GM23338 (cell line): ENCODE results near the gene TMEM176B. TPM values are rescaled to one million over a fixed set of nuclear protein-coding genes. Genes with fewer than 3 reads are reported as not detected.

Experiments used
- ATAC-seq: fragments of 200-7000 bp; cut with Tn5 transposase; 3 replicates; pipeline ENCODE4 v1.9.1; 2020
- DNase-seq: peaks from one replicate; pipeline ENCODE4 v3.0.0-alpha.2; 2015; ENCODE audit warnings: low spot score
- H2AFZ ChIP-seq: fragments of 200-600 bp; sonication (generic); 2 replicates; pipeline ENCODE4 v1.8.0; 2016; ENCODE audit warnings: antibody characterized with exemption, mild to moderate bottlenecking, moderate library complexity
- H3F3A ChIP-seq: fragments of 200-600 bp; sonication (generic); replicated peaks from 2 replicates; pipeline ENCODE4 v1.8.0; 2017; ENCODE audit warnings: antibody characterized with exemption, mixed run types, low read depth
- H3K27ac ChIP-seq: fragments of 200-600 bp; sonication (generic); 2 replicates; pipeline ENCODE4 v1.6.1; 2016; ENCODE audit warnings: low read depth
- H3K27me3 ChIP-seq: fragments of 200-600 bp; sonication (generic); 2 replicates; pipeline ENCODE4 v1.8.0; 2016; ENCODE audit warnings: mild to moderate bottlenecking, mixed run types, moderate library complexity; ENCODE audit not compliant: insufficient read depth
- H3K36me3 ChIP-seq: fragments of 200-600 bp; sonication (generic); 2 replicates; pipeline ENCODE4 v1.8.0; 2016; ENCODE audit warnings: mild to moderate bottlenecking; ENCODE audit not compliant: insufficient read depth
- H3K4me1 ChIP-seq: fragments of 200-600 bp; sonication (generic); 2 replicates; pipeline ENCODE4 v1.8.0; 2016; ENCODE audit warnings: mild to moderate bottlenecking, moderate library complexity; ENCODE audit not compliant: insufficient read depth
- H3K4me2 ChIP-seq: fragments of 200-600 bp; sonication (generic); 2 replicates; pipeline ENCODE4 v1.7.1; 2017; ENCODE audit warnings: mixed run types
- H3K4me3 ChIP-seq: fragments of 200-600 bp; sonication (generic); 2 replicates; pipeline ENCODE4 v1.6.1; 2016; ENCODE audit warnings: mixed run types
- H3K79me2 ChIP-seq: fragments of 200-600 bp; sonication (generic); replicated peaks from 2 replicates; pipeline ENCODE4 v1.8.0; 2017; ENCODE audit warnings: mild to moderate bottlenecking; ENCODE audit not compliant: insufficient read depth
- H3K9me2 ChIP-seq: fragments of 200-600 bp; sonication (generic); 2 replicates; pipeline ENCODE4 v1.8.0; 2017; ENCODE audit not compliant: insufficient read depth
- H4K20me1 ChIP-seq: fragments of 200-600 bp; sonication (generic); replicated peaks from 2 replicates; pipeline ENCODE4 v1.8.0; 2017; ENCODE audit warnings: mild to moderate bottlenecking; ENCODE audit not compliant: insufficient read depth
- H3K27ac Mint-ChIP-seq: 2 replicates; pipeline ENCODE4 v1.8.0; 2020; ENCODE audit warnings: inconsistent platforms, mild to moderate bottlenecking, moderate library complexity, mixed read lengths
- H3K27me3 Mint-ChIP-seq: 3 replicates; pipeline ENCODE4 v1.8.0; 2022; ENCODE audit warnings: low read depth, mild to moderate bottlenecking, moderate library complexity, mixed read lengths, inconsistent platforms; ENCODE audit not compliant: insufficient read depth, poor library complexity
- H3K36me3 Mint-ChIP-seq: 3 replicates; pipeline ENCODE4 v1.8.0; 2021; ENCODE audit warnings: low read depth, mild to moderate bottlenecking, inconsistent platforms, moderate library complexity, mixed read lengths
- H3K4me1 Mint-ChIP-seq: 3 replicates; pipeline ENCODE4 v1.8.0; 2020; ENCODE audit warnings: mild to moderate bottlenecking, inconsistent platforms, mixed read lengths
- H3K4me3 Mint-ChIP-seq: 3 replicates; pipeline ENCODE4 v1.8.0; 2021; ENCODE audit warnings: moderate library complexity, mild to moderate bottlenecking, inconsistent platforms, mixed read lengths
- H3K9me3 Mint-ChIP-seq: 3 replicates; pipeline ENCODE4 v1.8.0; 2020; ENCODE audit warnings: moderate library complexity, mild to moderate bottlenecking, inconsistent platforms, mixed read lengths
- CREB1 ChIP-seq: fragments of 250-450 bp; sonication (Bioruptor Pico); IDR thresholded peaks from 2 replicates; pipeline ENCODE4 v1.5.0; 2020; ENCODE audit warnings: low read depth, mild to moderate bottlenecking, moderate library complexity
- CTCF ChIP-seq, 2 experiments: fragments of 200-600 bp in 1 of 2; sonication (generic) in 1 of 2; conservative IDR thresholded peaks; 2 replicates each; pipeline versions ENCODE4 v1.5.1 to v1.6.1; 2016 to 2017; ENCODE audit warnings: antibody characterized with exemption in 2 of 2, low read depth in 2 of 2, mild to moderate bottlenecking in 2 of 2, moderate library complexity in 1 of 2
- ETS1 ChIP-seq: IDR thresholded peaks from 2 replicates; pipeline ENCODE4 v1.6.1; 2016; ENCODE audit warnings: antibody characterized with exemption
- EZH2 ChIP-seq: fragments of 200-600 bp; sonication (generic); IDR thresholded peaks from one replicate; pipeline ENCODE4 v1.8.0; 2017; ENCODE audit warnings: antibody characterized with exemption, mild to moderate bottlenecking, low read depth; ENCODE audit not compliant: unreplicated experiment
- EZH2phosphoT487 ChIP-seq: fragments of 200-600 bp; sonication (generic); IDR thresholded peaks from one replicate; pipeline ENCODE4 v1.8.1; 2018; ENCODE audit warnings: antibody characterized with exemption; ENCODE audit not compliant: unreplicated experiment
- JUNB ChIP-seq: IDR thresholded peaks from one replicate; pipeline ENCODE4 v1.6.1; 2016; ENCODE audit warnings: antibody characterized with exemption; ENCODE audit not compliant: unreplicated experiment
- NANOG ChIP-seq: IDR thresholded peaks from 2 replicates; pipeline ENCODE4 v1.6.1; 2016; ENCODE audit warnings: antibody characterized with exemption, borderline replicate concordance
- POLR2AphosphoS5 ChIP-seq: IDR thresholded peaks from 2 replicates; pipeline ENCODE4 v1.6.1; 2016; ENCODE audit warnings: antibody characterized with exemption, low read depth
- REST ChIP-seq: IDR thresholded peaks from one replicate; pipeline ENCODE4 v1.6.1; 2018; ENCODE audit warnings: antibody characterized with exemption; ENCODE audit not compliant: unreplicated experiment
- STAT1 ChIP-seq: IDR thresholded peaks from one replicate; pipeline ENCODE4 v1.6.1; 2016; ENCODE audit warnings: antibody characterized with exemption; ENCODE audit not compliant: unreplicated experiment
- ZNF114 ChIP-seq: fragments of 250-450 bp; sonication (Bioruptor Pico); IDR thresholded peaks from 2 replicates; pipeline ENCODE4 v1.5.0; 2020; ENCODE audit warnings: mild to moderate bottlenecking, moderate library complexity
- ZNF331 ChIP-seq: fragments of 250-450 bp; sonication (Bioruptor Pico); IDR thresholded peaks from 2 replicates; pipeline ENCODE4 v1.5.0; 2020; ENCODE audit warnings: low read depth, mild to moderate bottlenecking, moderate library complexity
- ZNF462 ChIP-seq: fragments of 250-450 bp; sonication (Bioruptor Pico); IDR thresholded peaks from 2 replicates; pipeline ENCODE4 v1.5.0; 2020; ENCODE audit warnings: mild to moderate bottlenecking, moderate library complexity
- polyA plus RNA-seq: library from polyadenylated mRNA; unstranded; fragments of >200 nt; fragmentation: Nextera tagmentation; extraction: Ambion mirVana; gene quantifications from 2 replicates; pipeline ENCODE4 v1.2.1, GENCODE V29; 2016
- total RNA-seq: library from RNA; depleted of rRNA; stranded (reverse); fragments of >200 nt; shearing (Covaris generic); gene quantifications from 2 replicates; pipeline ENCODE4 v1.2.3, GENCODE V29; 2014

The TMEM176B gene
- total and polyA plus RNA-seq, 2 experiments from 2014 or later = 0.35 to 0.42 TPM

- TF ChIP-seq REST = no peak
- no peak for TF ChIP-seq JUNB
- TF ChIP-seq EZH2phosphoT487 = no peak
- no peak for TF ChIP-seq NANOG
- TF ChIP-seq EZH2 = no peak
Observed at GRCh38 chr7:150820148-150820547, 20.0 kb upstream of the TMEM176B start (continued).

GRCh38 chr7:150818971-150819370 is 18.8 kb upstream of the TMEM176B start:
- no peak overlapping the region for H3K4me3 ChIP-seq
- H4K20me1 ChIP-seq = no peaks in the 10 kb centered on the region; the same call in 1 of the 2 replicates
- peaks cover 5% of the 10 kb centered on the region; the same call in 1 of the 3 replicates for H3K9me3 Mint-ChIP-seq
- H3K27me3 ChIP-seq = no peaks in the 10 kb centered on the region
- peaks cover 5% of the 10 kb centered on the region; the same call in 1 of the 3 replicates for H3K36me3 Mint-ChIP-seq
- peaks cover 22% of the 10 kb centered on the region; the same call in 2 of the 3 replicates for H3K4me1 Mint-ChIP-seq
- H3K27me3 Mint-ChIP-seq = peaks cover 1% of the 10 kb centered on the region
- H3K79me2 ChIP-seq = no peaks in the 10 kb centered on the region
- H3K4me2 ChIP-seq = no peak overlapping the region
- no peak overlapping the region for H3K27ac Mint-ChIP-seq
- H3K4me1 ChIP-seq = no peaks in the 10 kb centered on the region
- H3K27ac ChIP-seq = no peak overlapping the region
- no peak for TF ChIP-seq ZNF114 (CRISPR knock-in tag)
- no peak for TF ChIP-seq JUNB
- TF ChIP-seq CREB1 (CRISPR knock-in tag) = no peak
- TF ChIP-seq NANOG = no peak
- TF ChIP-seq CTCF (conservative IDR thresholded peaks at IDR 0.05; ENCODE audit: low read depth in 2 of 2) = no peak
- no peak for TF ChIP-seq EZH2phosphoT487
- TF ChIP-seq EZH2 = no peak
- TF ChIP-seq POLR2AphosphoS5 = no peak
- TF ChIP-seq ZNF331 = no peak
- TF ChIP-seq ETS1 = no peak
- no peak for TF ChIP-seq STAT1
- no peak for TF ChIP-seq ZNF462 (CRISPR knock-in tag)
- H3F3A ChIP-seq = no peaks in the 10 kb centered on the region
- DNase-seq = no peak
- no peaks in the 10 kb centered on the region; the same call in 1 of the 2 replicates for H3K36me3 ChIP-seq
- H3K9me2 ChIP-seq = no peaks in the 10 kb centered on the region
- no peak overlapping the region for H2AFZ ChIP-seq
- no peak overlapping the region for H3K4me3 Mint-ChIP-seq
- ATAC-seq = no peak
